HPDE6-E6E7 (cell line): ENCODE results near the gene SNURF.
A peak's percentile ranks its signal among the peaks of the same experiment; 100 is the strongest.
"Not testable (repeated sequence)": the region's sequence is repeated elsewhere in the genome, so short reads cannot be mapped to it uniquely, and the experiment has no call there.

Source experiments
- DNase-seq: peaks from one replicate; pipeline ENCODE4 v3.0.0; 2011; ENCODE audit warnings: missing footprints; ENCODE audit errors: extremely low spot score

The SNURF gene

DNA sequence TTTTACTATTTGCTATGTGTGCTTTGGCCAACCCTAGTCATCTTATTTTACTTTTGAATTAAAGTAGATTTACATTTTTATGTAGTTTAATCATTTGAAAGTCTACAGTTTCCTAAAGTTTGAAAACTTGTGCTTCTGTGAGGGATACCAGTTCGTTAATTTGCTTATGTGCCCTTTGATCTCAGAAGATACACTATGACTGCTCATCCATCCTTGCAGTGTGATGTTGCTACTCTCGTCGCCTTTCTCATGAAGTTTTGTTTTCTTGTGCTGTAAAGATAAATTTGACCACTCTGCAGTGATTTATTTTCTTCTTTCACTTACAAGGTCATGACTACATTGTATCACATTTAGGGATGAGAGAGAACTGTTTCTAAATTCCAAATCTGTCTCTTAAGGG is 16.3 kb downstream of the SNURF start:
- no peak for DNase-seq

- DNase-seq: no peak
Measured at GRCh38 chr15:24971772-24972171, 17.0 kb downstream of the SNURF start.

DNA sequence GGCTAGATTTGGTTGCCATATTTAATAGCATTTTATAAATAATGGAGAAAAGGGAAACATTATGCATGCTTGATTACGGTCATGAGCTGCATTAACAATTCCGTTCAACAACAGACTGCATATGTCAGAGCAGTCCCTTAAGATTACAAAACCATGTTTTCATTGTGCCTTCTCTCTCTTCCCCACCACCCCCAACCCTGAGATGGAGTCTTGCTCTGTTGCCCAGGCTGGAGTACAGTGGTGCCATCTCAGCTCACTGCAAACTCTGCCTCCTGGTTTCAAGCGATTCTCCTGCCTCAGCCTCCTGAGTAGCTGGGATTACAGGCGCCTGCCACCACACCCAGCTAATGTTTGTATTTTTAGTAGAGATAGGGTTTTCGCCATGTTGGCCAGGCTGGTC is 17.9 kb downstream of the SNURF start:
- DNase-seq: not testable (repeated sequence)

GRCh38 chr15:24976932-24977331 is 22.1 kb downstream of the SNURF start:
- DNase-seq: no peak

DNA sequence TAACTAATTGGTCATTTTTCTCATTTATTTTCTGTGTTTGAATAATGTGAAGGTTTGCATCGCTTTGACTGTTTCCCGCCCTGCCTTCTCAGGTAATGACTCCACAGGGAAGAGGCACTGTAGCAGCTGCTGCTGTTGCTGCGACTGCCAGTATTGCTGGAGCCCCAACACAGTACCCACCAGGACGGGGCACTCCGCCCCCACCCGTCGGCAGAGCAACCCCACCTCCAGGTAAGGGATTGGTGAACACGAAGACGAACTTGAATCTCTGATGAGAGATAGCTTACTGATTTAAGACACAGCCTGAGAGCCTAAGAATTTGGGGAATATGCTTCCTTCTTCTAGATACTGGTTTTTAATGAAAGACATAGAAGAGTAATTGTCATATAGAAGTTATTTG is 22.9 kb downstream of the SNURF start:
- DNase-seq: no peak

DNA sequence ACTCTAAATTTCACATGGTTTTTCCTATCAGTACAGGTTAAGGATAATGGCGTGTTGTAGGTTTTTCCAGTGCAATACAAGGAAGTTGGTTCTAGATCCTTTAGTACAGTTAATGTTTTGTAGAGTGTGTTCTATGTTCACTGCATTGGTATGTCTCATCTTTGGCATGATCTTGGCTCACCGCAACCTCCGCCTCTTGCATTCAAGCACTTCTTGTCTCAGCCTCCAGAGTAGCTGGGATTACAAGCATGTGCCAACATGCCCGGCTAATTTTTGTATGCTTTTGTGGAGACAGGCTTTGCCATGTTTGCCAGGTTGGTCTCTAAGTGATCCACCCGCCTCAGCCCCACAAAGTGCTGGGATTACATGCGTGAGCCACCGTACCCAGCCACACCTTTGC is 30.4 kb downstream of the SNURF start:
- DNase-seq: peak; percentile 4

GRCh38 chr15:24986653-24987052 is 31.9 kb downstream of the SNURF start:
- no peak for DNase-seq
